ENCODE results near the gene FRG1.
"Not testable (repeated sequence)": the region's sequence is repeated elsewhere in the genome, so short reads cannot be mapped to it uniquely, and the experiment has no call there.

GRCh38 chr4:189948486-189948885 is 7.8 kb downstream of the FRG1 start:
- not testable (repeated sequence) for TF ChIP-seq EZH2phosphoT487 (IDR thresholded peaks at IDR 0.05; ENCODE audit: unreplicated experiment); REST (IDR thresholded peaks at IDR 0.05; ENCODE audit: unreplicated experiment); CTCF (conservative IDR thresholded peaks at IDR 0.05; ENCODE audit: low read depth in 2 of 2); POLR2AphosphoS5 (IDR thresholded peaks at IDR 0.05; ENCODE audit: low read depth); EZH2 (IDR thresholded peaks at IDR 0.05; ENCODE audit: low read depth, unreplicated experiment); ZNF331 (CRISPR knock-in tag; IDR thresholded peaks at IDR 0.05; ENCODE audit: low read depth); ZNF114 (CRISPR knock-in tag; IDR thresholded peaks at IDR 0.05); CREB1 (CRISPR knock-in tag; IDR thresholded peaks at IDR 0.05; ENCODE audit: low read depth); ETS1 (IDR thresholded peaks at IDR 0.05); ZNF462 (CRISPR knock-in tag; IDR thresholded peaks at IDR 0.05); JUNB (IDR thresholded peaks at IDR 0.05; ENCODE audit: unreplicated experiment)

All from GM23338 (cell line).